AG09319 (cell line): ENCODE data around the gene TRIAP1.

ENCODE experiments used
- DNase-seq: peaks from one replicate; pipeline ENCODE4 v3.0.0-alpha.2; 2010; ENCODE audit warnings: low read depth; ENCODE audit errors: extremely low read depth
- TF ChIP-seq, protein P1 (sequence below): IDR thresholded peaks from 2 replicates; pipeline ENCODE4 v1.5.1; 2011; ENCODE audit warnings: low read depth, mild to moderate bottlenecking, inconsistent platforms, low read length, moderate library complexity

Gene TRIAP1

DNA sequence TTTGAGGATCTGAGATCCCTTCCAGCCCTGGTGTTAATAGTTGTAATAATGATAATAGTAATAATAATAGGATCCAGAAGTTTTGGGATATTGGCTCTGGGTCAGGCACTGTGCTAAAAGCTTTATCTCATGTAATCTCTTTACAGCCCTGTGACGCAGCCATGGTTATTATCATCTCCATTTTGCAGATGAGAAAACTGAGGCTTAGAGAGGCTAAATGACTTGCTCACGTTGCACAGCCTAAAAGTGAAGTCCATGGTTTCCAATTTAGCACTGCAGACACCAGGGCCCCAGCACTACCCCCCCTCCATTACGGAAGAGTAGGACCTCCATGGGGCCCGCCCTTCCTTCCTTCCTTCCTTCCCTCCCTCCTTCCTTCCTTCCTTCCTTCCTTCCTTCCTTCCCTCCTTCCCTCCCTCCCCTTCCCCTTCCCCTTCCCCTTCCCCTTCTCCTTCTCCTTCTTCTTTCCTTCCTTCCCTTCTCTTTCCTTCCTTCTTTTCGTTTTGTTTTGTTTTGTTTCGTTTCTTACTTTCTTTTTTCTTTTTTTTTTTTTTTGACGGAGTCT lies 23.2 kb downstream of the TRIAP1 start:
- TF ChIP-seq, protein P1, sequence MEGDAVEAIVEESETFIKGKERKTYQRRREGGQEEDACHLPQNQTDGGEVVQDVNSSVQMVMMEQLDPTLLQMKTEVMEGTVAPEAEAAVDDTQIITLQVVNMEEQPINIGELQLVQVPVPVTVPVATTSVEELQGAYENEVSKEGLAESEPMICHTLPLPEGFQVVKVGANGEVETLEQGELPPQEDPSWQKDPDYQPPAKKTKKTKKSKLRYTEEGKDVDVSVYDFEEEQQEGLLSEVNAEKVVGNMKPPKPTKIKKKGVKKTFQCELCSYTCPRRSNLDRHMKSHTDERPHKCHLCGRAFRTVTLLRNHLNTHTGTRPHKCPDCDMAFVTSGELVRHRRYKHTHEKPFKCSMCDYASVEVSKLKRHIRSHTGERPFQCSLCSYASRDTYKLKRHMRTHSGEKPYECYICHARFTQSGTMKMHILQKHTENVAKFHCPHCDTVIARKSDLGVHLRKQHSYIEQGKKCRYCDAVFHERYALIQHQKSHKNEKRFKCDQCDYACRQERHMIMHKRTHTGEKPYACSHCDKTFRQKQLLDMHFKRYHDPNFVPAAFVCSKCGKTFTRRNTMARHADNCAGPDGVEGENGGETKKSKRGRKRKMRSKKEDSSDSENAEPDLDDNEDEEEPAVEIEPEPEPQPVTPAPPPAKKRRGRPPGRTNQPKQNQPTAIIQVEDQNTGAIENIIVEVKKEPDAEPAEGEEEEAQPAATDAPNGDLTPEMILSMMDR = no peak

DNA sequence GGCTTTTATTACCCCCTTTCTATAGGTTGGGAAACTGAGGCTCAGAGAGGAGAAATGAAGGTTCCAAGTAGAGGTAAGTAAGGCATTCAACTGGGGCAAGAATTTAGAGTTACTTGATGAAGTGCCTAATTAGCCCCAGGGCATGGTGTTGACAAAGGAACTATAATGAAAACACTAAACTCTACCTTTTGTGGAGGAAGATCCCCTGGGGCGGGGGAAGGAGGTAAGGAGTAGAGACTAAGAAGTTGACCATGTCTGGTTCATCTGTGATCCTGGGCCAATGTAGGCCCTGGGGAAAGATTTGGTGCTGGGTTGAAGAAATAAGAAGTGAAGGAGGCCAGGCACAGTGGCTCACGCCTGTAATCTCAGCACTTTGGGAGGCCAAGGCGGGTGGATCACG lies 24.5 kb downstream of the TRIAP1 start:
- TF ChIP-seq, protein P1 = no peak
- DNase-seq = no peak

More for the DNA sequence above, 23.2 kb downstream of the TRIAP1 start:
- no peak for DNase-seq

DNA sequence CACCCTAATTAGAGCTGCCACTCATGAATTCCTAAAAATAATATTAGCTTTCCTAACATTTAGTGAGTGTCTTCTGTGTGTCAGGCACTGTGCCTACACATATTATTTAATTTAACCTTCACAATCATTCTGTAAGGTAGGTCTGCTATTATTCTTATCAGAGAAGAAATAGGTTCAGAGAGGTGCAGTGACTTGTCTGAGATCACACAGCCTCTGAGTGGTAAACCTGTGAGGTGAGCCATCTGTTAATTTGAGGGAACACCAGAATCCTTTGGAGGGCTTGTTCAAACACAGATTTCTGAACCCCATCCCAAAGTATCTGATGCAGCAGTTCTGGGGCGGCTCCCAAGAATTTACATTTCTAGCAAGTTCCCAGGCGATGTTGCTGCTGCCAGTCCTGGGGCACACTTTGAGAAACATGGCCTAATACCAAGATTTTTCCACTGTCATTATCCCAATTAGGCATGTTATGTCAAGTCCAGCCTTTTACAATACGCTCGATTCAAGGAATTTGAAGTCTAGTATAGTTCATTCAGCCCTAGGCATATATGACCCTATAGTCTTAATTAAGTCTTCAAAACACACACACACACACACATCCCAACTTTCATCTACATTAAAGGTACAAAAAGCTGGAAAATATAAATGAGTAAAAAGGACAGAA lies 28.1 kb downstream of the TRIAP1 start:
- no peak for DNase-seq
- TF ChIP-seq, protein P1 = no peak

DNA sequence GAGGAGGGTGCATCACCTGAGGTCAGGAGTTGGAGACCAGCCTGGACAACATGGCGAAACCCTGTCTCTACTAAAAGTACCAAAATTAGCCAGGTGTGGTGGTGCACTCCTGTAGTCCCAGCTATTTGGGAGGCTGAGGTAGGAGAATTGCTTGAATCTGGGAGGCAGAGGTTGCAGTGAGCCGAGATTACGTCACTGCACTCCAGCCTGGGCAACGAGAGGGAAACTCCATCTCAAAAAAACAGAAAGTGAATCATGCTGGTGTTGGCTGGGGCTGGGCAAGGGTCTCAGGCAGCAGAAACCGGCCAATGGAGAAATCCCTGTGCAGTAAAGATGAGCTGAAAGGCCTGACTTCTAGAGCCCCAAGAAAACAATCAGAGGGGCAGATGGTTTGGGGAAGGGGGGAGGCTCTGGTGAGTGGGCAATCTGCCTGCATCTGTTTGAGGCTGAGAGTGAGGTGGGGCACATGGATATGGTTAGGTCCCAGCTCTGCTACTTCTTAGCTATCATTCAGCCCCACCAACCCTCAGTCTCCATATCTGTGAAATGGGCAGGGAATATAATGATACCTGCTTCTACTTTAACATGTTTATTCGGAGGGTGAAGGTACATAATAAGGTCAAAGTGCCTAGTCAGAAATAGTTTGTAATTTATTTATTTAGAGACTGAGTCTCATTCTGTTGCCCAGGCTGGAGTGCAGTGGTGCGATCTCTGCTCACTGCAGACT lies 29.5 kb downstream of the TRIAP1 start:
- no peak for DNase-seq
- TF ChIP-seq, protein P1 = no peak

DNA sequence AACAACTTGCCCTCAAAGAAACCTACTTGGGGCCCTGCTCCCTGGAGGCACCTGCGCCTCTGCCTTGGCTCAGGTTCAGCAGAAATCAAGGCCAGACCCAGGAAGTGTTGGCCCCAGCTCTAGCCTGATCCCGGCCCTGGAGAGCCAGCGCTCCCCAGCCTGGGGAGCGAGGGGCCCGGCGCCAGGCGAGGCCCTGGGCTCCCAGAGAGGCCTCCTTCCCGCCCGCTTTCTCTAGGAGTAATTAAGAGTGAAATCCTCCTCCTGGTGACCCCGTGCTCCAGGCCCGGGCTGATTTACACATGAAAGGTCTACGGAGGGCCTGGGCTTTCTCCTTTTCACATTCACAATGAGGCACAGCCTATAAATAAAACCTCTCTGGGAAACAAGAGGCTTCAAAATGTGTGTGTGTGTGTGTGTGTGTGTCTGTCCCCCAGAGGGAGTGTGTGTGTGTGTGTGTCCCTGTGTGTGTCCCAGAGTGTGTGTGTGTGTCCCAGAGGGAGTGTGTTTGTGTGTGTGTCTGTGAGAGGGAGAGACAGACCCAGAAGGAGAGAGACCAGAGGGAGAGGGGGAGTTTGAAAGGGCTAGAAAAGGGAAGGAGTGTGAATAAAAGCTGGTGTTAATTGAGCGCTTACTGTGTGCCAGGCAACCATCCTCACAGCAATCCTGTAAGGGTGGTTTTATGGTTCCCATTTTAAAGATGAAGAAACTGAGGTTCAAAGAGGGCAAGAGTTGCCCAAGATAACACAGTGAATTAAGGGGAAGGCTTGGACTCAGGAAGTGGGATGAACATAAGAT lies 32.1 kb downstream of the TRIAP1 start:
- TF ChIP-seq, protein P1 = no peak
- DNase-seq = no peak

DNA sequence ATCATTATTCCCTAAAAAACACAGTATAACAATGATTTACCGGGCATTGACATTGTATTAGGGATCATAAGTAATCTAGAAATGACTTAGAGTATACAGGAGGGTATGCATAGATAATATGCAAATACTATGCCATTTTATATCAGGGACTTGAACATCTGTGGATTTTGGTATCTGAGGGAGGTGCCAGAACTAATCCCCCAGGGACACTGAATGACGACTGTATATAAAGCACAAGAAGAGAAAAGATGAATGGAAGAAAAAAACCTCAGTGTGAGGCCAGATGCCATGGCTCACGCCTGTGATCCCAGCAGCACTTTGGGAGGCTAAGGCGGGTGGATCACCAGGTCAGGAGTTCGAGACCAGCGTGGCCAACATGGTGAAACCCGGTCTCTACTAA lies 33.8 kb downstream of the TRIAP1 start:
- TF ChIP-seq, protein P1 = no peak
- no peak for DNase-seq
